ENCODE data around the gene INTS2.
"Not testable (repeated sequence)": the region's sequence is repeated elsewhere in the genome, so short reads cannot be mapped to it uniquely, and the experiment has no call there.

The INTS2 gene

GRCh38 chr17:61846088-61846487, 81.7 kb downstream of the INTS2 start:
- DNase-seq, result no peak

- DNase-seq, result no peak
Measured at GRCh38 chr17:61843435-61843834, 84.3 kb downstream of the INTS2 start.

- no peak for DNase-seq
Measured at GRCh38 chr17:61842899-61843298, 84.9 kb downstream of the INTS2 start.

GRCh38 chr17:61839300-61839786, 88.4 kb downstream of the INTS2 start:
- no peak for DNase-seq

DNA sequence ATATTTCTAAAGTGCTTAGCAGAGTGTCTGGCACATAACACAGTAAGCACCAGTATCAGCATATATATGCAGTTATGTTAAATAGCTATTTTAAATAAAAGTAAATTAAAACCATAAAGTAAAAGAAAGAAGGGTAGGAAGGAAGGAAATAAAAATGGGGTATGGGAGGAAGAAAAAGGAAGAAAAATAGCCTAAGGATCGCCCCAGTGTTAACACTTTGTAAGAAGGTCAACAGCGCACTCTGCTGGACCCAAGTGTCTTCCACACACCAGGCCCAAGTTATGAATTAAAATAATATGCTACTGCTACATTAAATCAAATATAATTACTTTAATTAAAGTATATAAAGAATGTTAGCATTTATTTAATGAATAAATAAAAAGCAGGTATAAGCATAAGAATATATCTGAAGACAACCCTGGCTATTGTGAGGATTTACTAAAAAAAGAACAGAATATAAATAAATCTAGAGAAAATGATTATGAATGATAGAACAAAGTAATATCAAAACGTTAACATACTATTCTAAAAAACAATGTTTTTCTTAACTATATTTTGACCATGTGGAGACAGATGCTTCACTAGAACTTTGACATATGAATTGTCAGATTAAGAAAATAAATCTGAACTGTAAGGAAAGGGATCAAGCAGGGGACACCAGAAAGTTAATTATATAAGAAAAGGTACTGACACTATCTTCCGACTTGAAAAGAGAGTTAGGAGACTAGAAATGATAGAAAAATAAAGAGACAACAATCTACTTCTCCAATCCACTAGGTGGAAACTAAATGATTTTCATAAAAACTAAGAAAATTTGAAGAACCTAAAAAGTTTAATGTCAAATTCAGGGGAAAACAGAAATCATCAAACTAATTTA, 90.4 kb downstream of the INTS2 start:
- no peak for DNase-seq

DNA sequence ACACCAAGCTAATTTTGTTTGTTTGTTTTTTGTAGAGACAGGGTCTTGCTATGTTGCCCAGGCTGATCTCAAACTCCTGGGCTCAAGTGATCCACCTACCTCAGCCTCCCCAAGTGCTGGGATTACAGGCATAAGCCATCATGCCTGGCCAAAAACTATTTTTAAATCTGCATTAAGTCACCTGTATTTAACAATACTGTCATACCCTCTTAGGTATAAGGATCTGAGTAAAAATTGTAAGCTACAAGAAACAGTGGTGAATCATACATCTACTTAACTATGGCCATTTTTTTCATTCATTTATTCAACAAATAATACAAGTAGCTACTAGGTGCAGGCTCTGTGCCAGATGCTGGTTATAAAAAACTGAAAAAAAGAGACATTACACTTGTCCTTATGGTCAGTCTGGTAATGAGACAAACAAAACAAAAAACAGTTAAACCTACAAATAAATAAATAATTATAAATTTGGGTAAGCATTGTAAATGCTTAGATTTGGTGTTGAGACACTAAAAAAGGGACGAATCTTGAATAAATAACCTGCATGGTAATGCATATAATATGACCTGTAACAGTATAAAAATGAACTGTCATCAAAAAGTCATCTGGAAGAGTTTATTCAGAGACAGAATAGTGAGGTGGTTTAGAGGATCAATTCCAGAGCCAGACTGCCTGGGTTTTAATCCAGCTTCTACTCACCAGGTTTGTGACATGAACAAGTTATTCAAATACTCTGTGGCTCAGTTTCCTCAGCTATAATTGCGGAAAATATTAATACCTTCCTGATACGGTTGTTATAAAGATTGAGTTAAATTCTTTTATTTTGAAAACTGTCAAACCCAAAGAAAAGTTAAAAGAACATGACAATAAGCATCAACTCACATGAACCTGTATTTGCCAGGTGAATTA, 91.3 kb downstream of the INTS2 start:
- no peak for DNase-seq

DNA sequence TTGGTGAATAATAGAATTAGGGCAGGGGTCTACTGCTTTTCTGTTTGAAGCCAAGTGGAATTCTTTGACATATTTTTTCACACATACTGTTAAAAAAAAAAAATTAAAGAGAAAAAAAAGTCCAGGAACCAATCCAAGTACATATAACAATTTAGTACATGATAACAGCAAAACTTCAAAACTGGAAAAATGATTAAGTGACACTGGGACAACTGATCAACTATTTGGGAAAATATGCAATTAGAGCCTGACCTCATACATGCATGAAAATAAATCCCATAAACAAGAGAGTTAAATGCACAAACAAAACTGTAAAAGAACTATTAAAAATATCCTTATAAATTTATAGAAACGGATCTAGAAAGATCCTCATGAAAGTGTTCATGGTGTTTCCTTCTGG, 92.2 kb downstream of the INTS2 start:
- no peak for DNase-seq

DNA sequence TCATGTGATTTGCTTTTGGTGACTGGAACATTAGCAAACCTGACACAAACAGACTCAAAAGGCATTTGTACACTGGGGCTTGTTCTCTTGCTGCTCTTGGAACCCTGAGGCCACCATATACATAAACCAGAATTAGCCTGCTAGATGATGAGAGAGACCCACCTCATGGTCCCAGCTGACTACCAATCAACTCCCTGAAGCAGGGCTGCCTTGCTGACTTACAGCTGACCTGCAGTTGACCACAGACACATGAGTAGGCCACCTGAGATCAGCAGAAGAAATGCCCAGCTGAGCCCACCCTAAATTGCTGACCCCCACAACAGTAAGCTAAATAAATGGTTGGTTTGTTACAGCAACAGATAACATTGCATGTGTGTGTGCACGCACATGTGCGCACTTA, 93.2 kb downstream of the INTS2 start:
- no peak for DNase-seq

- no peak for DNase-seq
Measured at GRCh38 chr17:61833536-61834193, 94.1 kb downstream of the INTS2 start.

GRCh38 chr17:61832463-61832862, 95.3 kb downstream of the INTS2 start:
- DNase-seq, result no peak

DNA sequence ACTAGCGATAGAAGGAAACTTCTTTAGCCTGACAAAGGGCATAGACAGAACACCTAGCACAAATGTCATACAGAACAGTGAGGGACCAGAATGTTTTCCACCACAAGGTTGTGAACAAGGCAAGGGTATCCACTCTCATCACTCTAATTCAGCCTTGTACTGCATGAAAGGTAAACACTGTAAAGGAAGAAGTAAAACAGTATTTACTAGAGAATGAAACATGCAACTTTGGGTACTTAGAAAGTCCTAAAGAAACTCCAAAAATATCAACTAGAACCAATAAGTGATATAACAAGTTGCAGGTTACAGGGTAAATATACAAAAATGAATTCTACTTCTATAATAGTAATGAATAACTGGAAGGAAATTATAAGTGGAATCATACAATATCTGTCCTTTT, 96.7 kb downstream of the INTS2 start:
- no peak for DNase-seq

- no peak for DNase-seq
Measured at GRCh38 chr17:61828694-61829093, 99.1 kb downstream of the INTS2 start.

DNA sequence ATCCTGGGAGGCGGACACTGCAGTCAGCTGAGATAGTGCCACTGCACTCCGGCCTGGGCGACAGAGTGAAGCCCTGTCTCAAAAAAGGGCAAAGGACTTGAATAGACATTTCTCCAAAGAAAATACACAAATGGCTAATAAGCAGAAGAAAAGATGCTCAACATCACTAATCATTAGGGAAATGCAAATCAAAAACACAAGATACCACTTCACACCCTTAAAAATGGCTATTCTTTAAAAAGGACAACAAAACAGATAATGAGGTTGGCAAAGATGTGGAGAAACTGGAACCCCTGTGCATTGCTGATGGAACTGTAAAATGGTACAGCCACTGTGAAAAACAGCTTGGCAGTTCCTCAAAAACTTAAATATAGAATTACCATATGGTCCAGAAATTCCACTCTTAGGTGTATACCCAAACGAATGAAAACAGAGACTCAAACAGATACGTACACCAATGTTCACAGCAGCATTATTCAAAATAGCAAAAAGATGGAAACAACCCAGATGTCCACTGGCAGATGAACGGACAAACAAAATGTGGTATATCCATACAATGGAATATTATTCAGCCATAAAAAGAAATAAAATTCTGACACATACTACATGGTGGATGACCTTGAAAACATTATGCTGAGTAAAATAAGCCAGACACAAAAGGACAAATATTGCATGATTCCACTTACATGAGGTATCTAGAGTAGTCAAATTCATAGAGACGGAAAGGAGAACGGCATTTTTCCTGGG, 100.0 kb downstream of the INTS2 start:
- no peak for DNase-seq

- not testable (repeated sequence) for DNase-seq
Measured at GRCh38 chr17:61826866-61827265, 100.9 kb downstream of the INTS2 start.

GRCh38 chr17:61826198-61826597, 101.6 kb downstream of the INTS2 start:
- DNase-seq, result not testable (repeated sequence)

GRCh38 chr17:61825448-61826137, 102.2 kb downstream of the INTS2 start:
- no peak for DNase-seq

- no peak for DNase-seq
Measured at GRCh38 chr17:61822326-61823285, 105.2 kb downstream of the INTS2 start.

GRCh38 chr17:61821655-61822054, 106.1 kb downstream of the INTS2 start:
- DNase-seq, result no peak

GRCh38 chr17:61819265-61819664, 108.5 kb downstream of the INTS2 start:
- not testable (repeated sequence) for DNase-seq

DNA sequence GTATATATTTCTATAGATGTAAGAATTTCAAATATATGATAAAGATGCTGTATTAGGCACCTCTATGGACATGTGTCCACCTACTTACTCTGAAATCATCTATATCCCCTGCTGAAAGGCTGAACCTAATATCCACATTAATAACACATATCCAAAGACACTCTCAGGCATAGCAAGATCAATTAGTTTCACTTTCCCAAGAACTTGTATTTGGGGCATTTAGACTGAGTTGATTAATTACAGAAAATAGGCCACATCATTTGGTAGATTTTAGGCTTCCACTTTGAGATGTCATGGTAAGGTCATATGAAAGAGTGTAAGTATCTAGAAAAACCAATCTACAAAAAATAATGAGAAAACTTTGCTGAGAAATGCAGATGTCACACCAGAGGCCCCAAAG, 109.6 kb downstream of the INTS2 start:
- DNase-seq, result no peak

DNA sequence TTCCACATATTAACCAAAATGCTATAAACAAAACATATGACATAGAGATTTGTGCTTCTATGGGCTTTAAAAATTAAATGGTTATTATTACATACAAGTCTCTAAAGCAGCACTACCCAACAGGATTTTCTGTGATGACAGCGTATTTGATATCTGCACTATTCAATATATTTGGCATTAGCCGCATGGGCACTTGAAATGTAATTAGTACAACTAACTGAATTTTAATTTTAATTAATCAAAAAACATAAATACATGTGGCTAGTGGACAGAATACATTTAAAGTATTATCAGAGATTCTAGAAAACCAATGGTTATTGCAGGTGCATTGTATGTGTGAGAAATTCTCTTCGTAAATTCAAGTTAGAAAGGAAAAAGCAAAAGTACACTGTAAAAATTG, 110.3 kb downstream of the INTS2 start:
- no peak for DNase-seq
